ENCODE results near the gene ARHGAP11B.
"Not testable (repeated sequence)": the region's sequence is repeated elsewhere in the genome, so short reads cannot be mapped to it uniquely, and the experiment has no call there.

The ARHGAP11B gene

DNA sequence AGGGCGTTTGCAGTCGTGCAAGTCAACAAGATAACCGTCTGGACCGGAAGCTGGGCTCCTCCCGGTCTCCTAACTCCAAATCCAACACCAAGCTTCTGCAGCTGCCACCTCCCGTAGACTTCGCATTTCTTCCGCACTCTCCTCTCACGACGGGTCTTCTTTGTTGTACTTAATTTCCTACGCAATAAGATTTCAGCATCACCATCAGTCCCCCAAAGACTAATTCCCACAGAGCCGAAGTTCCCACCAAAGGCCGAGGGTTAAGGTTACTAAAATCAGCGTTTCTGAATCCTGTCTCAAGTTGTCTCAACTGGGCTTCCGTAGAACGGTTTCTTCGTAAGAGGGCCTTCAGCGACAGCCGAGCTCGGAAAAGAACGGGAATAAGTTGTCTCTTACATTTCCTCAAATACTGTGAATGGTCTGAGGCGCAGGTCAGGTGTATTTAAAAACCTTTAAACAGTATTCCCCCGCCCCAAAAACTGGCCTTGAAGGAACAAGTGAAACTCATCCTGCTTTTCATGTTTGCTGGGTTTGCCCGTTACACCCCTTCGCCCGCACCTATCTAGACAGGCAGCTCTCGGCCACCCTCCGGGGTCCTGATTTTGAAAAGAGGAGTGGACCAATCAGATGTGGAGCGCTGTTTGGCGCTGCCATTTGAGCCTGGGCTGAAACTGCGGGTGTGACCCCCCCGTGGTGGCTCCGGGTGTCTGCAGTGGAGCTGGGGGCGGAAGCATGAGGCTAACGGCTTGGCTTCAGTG lies at the start of gene ARHGAP11B:
Gene ARHGAP11B, plus strand, starts transcription at position 693 of the 758 bp plus-strand sequence.
- not testable (repeated sequence) for TF ChIP-seq SIN3A (IDR thresholded peaks at IDR 0.05; ENCODE audit: borderline replicate concordance, insufficient read depth, low read length); FOXP2 (optimal IDR thresholded peaks at IDR 0.05; ENCODE audit: borderline replicate concordance, extremely low read depth, extremely low read length, insufficient read depth); POLR2AphosphoS5 (IDR thresholded peaks at IDR 0.05; ENCODE audit: low read depth, low read length)

- not testable (repeated sequence) for TF ChIP-seq REST (IDR thresholded peaks at IDR 0.05; ENCODE audit: insufficient read depth in 1 of 2, low read depth in 2 of 2, low read length in 2 of 2); TAF1 (IDR thresholded peaks at IDR 0.05; ENCODE audit: borderline replicate concordance, insufficient read depth, low read length); FOXP2 (optimal IDR thresholded peaks at IDR 0.05; ENCODE audit: borderline replicate concordance, extremely low read depth, extremely low read length, insufficient read depth)
Observed at GRCh38 chr15:30603796-30604195, 22.1 kb upstream of the ARHGAP11B start, which contains the start of gene GOLGA8H. Gene GOLGA8H (plus strand): TSS chr15:30604028. CDS start chr15:30604126, 98 bp downstream.

DNA sequence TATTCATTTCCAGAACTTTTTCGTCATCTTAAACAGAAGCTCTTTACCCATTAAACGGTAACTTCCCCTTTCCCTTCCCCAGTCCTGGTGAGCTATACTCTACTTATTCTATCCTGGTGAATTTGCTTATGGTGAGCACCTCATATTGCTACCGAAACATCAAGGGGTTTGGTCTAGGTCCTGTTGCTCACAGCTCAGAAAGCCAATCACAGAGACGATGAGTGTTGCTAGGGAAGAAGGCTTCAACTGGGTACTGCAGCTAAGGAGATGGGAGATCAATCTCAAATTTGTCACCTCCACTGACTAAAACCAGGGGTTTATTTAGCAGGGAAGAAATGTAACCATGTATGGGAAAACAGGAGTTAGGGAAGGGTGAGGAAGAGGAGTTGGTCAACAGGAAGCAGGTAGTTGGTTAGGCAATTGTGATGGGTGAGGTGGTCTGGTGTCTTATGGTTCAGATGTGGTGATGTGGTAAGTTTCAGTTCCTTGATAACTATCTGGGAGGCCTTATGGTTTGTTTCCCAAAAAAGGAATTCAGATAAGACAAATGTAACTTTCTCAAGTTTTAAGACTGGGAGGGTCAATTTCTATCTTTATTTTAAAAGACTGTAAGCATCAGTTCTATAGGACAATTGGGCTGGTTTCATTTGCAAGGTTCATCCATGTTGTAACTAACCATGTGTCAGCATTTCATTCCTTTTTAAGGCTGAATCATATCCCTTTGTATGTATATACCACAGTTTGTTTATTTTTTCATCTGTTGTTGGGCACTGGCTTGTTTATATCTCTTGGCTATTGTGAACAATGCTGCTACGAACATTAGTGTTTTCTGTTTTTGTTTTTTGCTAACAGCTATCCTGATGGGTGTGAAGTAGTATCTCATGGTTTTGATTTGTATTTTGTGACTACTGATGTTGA lies 24.3 kb downstream of the ARHGAP11B start:
- TF ChIP-seq POLR2AphosphoS5 (IDR thresholded peaks at IDR 0.05; ENCODE audit: low read depth, low read length) (no peak), REST (IDR thresholded peaks at IDR 0.05; ENCODE audit: insufficient read depth in 1 of 2, low read depth in 2 of 2, low read length in 2 of 2) (no peak), FOXP2 (optimal IDR thresholded peaks at IDR 0.05; ENCODE audit: borderline replicate concordance, extremely low read depth, extremely low read length, insufficient read depth) (no peak), TAF1 (IDR thresholded peaks at IDR 0.05; ENCODE audit: borderline replicate concordance, insufficient read depth, low read length) (no peak), SIN3A (IDR thresholded peaks at IDR 0.05; ENCODE audit: borderline replicate concordance, insufficient read depth, low read length) (no peak)

DNA sequence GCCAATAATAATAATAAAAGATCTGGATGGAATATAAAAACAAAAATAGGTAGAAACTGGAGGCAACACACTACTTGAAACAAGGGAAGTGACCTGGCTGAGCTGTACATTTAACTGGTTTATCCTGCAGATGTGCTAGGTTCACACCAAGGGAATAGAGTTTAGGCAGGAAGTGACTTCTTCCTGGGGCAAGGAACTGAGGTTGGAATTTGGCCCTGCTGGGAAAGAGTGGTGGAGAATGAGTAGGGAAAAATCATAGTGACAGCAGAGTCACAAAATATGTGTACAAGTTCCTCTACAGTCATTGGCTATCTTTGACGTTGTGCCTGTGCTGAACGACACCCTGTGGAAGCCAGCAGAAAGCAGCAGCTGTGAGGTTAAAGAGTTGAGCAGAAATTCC lies 44.1 kb downstream of the ARHGAP11B start:
- TF ChIP-seq FOXP2 (optimal IDR thresholded peaks at IDR 0.05; ENCODE audit: borderline replicate concordance, extremely low read depth, extremely low read length, insufficient read depth): no peak
- no peak for TF ChIP-seq TAF1 (IDR thresholded peaks at IDR 0.05; ENCODE audit: borderline replicate concordance, insufficient read depth, low read length)
- TF ChIP-seq SIN3A (IDR thresholded peaks at IDR 0.05; ENCODE audit: borderline replicate concordance, insufficient read depth, low read length): no peak
- no peak for TF ChIP-seq POLR2AphosphoS5 (IDR thresholded peaks at IDR 0.05; ENCODE audit: low read depth, low read length)
- TF ChIP-seq REST (IDR thresholded peaks at IDR 0.05; ENCODE audit: insufficient read depth in 1 of 2, low read depth in 2 of 2, low read length in 2 of 2): no peak

DNA sequence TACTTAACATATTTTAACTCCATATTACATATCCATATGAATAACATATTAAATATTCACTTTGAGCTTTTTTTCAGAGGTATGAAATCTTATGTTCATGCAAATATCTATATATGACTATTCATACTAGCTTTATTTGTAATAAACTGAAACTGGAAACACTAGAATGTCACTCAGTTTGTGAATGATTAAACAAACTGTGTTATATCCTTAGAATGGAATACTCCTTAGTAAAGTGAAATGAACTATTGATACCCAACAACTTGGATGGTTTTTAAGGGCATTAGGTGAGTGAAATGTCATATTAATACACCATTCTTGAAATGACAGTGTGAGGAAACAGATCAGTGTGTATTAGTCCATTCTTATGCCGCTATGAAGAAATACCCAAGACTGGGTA lies 45.4 kb downstream of the ARHGAP11B start:
- TF ChIP-seq FOXP2 (optimal IDR thresholded peaks at IDR 0.05; ENCODE audit: borderline replicate concordance, extremely low read depth, extremely low read length, insufficient read depth) (no peak), SIN3A (IDR thresholded peaks at IDR 0.05; ENCODE audit: borderline replicate concordance, insufficient read depth, low read length) (no peak), TAF1 (IDR thresholded peaks at IDR 0.05; ENCODE audit: borderline replicate concordance, insufficient read depth, low read length) (no peak), POLR2AphosphoS5 (IDR thresholded peaks at IDR 0.05; ENCODE audit: low read depth, low read length) (no peak), REST (IDR thresholded peaks at IDR 0.05; ENCODE audit: insufficient read depth in 1 of 2, low read depth in 2 of 2, low read length in 2 of 2) (no peak)

Data from PFSK-1 (cell line).